K562 (cell line): ENCODE results near the gene SHISA4. TPM values are rescaled to one million over a fixed set of nuclear protein-coding genes. Genes with fewer than 3 reads are reported as not detected.

Experiments
- ATF1 ChIP-seq, 2 experiments: fragments of 450-650 bp in 1 of 2; IDR thresholded peaks; 2 replicates each; pipeline ENCODE4 v1.6.1; 2016; ENCODE audit warnings: missing compliant biosample characterization in 1 of 2, missing genetic modification characterization in 1 of 2
- CBFB ChIP-seq: sonication (generic); formaldehyde crosslinking; IDR thresholded peaks from 2 replicates; pipeline ENCODE4 v1.4.0; 2020; ENCODE audit warnings: mild to moderate bottlenecking, missing genetic modification reagents
- CC2D1A ChIP-seq: fragments of 450-650 bp; IDR thresholded peaks from 2 replicates; pipeline ENCODE4 v1.6.1; 2017; ENCODE audit warnings: mild to moderate bottlenecking
- CGGBP1 ChIP-seq: fragments of 250-450 bp; sonication (Bioruptor Pico); IDR thresholded peaks from 2 replicates; pipeline ENCODE4 v1.9.0; 2021; ENCODE audit warnings: mild to moderate bottlenecking
- CHCHD3 ChIP-seq: fragments of 250-450 bp; sonication (Bioruptor Pico); IDR thresholded peaks from 2 replicates; pipeline ENCODE4 v2.1.2; 2022; ENCODE audit warnings: mild to moderate bottlenecking
- CREB3 ChIP-seq: fragments of 450-650 bp; conservative IDR thresholded peaks from 2 replicates; pipeline ENCODE4 v1.6.1; 2016; ENCODE audit warnings: missing genetic modification characterization, low read depth, mild to moderate bottlenecking, missing compliant biosample characterization, moderate library complexity
- DACH1 ChIP-seq: fragments of 450-650 bp; IDR thresholded peaks from 2 replicates; pipeline ENCODE4 v1.6.1; 2018; ENCODE audit not compliant: partially characterized antibody
- E2F8 ChIP-seq: fragments of 450-650 bp; IDR thresholded peaks from 2 replicates; pipeline ENCODE4 v1.7.1; 2018; ENCODE audit warnings: mild to moderate bottlenecking, low read depth; ENCODE audit not compliant: partially characterized antibody
- ELF2 ChIP-seq: fragments of 250-450 bp; sonication (Bioruptor Pico); IDR thresholded peaks from 2 replicates; pipeline ENCODE4 v1.5.0; 2021; ENCODE audit warnings: mild to moderate bottlenecking
- GABPB2 ChIP-seq: fragments of 250-450 bp; sonication (Bioruptor Pico); conservative IDR thresholded peaks from 2 replicates; pipeline ENCODE4 v1.5.1; 2021; ENCODE audit warnings: mild to moderate bottlenecking
- LEF1 ChIP-seq: fragments of 450-650 bp; IDR thresholded peaks from 2 replicates; pipeline ENCODE4 v1.6.1; 2016; ENCODE audit warnings: mild to moderate bottlenecking
- MCM3 ChIP-seq: fragments of 450-650 bp; IDR thresholded peaks from 2 replicates; pipeline ENCODE4 v1.6.1; 2016
- MEF2D ChIP-seq: conservative IDR thresholded peaks from 2 replicates; pipeline ENCODE4 v1.6.1; 2016; ENCODE audit warnings: low read depth, missing genetic modification characterization, missing compliant biosample characterization
- MYC ChIP-seq, 2 experiments: fragments of 250-450 bp in 1 of 2; sonication (Bioruptor Pico) in 1 of 2; IDR thresholded peaks; 2 replicates each; pipeline versions ENCODE4 v1.5.1 to v1.6.1; 2012 to 2021; ENCODE audit warnings: low read depth in 2 of 2, borderline replicate concordance in 1 of 2, improper control_type of control experiment in 1 of 2, low read length in 1 of 2, mild to moderate bottlenecking in 1 of 2, moderate library complexity in 1 of 2
- NFIX ChIP-seq: fragments of 250-450 bp; sonication (Bioruptor Pico); IDR thresholded peaks from 2 replicates; pipeline ENCODE4 v1.4.0; 2020; ENCODE audit warnings: low read depth, mild to moderate bottlenecking, moderate library complexity
- PREB ChIP-seq: sonication (generic); formaldehyde crosslinking; IDR thresholded peaks from 2 replicates; pipeline ENCODE4 v1.8.1; 2023; ENCODE audit warnings: mild to moderate bottlenecking, missing genetic modification reagents
- SP1 ChIP-seq: sonication (generic); formaldehyde crosslinking; IDR thresholded peaks from 2 replicates; pipeline ENCODE4 v1.8.1; 2022; ENCODE audit warnings: mild to moderate bottlenecking, missing genetic modification reagents
- ZBTB2 ChIP-seq: fragments of 450-650 bp; IDR thresholded peaks from 2 replicates; pipeline ENCODE4 v1.6.1; 2016; ENCODE audit warnings: antibody characterized with exemption
- ZNF217 ChIP-seq: sonication (generic); formaldehyde crosslinking; IDR thresholded peaks from 2 replicates; pipeline ENCODE4 v1.8.0; 2022; ENCODE audit warnings: mild to moderate bottlenecking, missing genetic modification reagents
- ZNF280A ChIP-seq: fragments of 450-650 bp; IDR thresholded peaks from 2 replicates; pipeline ENCODE4 v1.6.1; 2018; ENCODE audit warnings: mild to moderate bottlenecking, low read depth; ENCODE audit not compliant: partially characterized antibody
- ZNF785 ChIP-seq: fragments of 250-450 bp; sonication (Bioruptor Pico); IDR thresholded peaks from 2 replicates; pipeline ENCODE4 v1.4.0; 2020; ENCODE audit warnings: mild to moderate bottlenecking
- polyA plus RNA-seq, 8 experiments: library from polyadenylated mRNA; depleted of rRNA in 4 of 8; stranded (reverse) in 5 of 8; unstranded in 3 of 8; fragments of >200 nt; fragmentation: Nextera tagmentation in 2 of 8; fragmentation: Illumina TruSeq in 1 of 8; extraction: Ambion mirVana in 2 of 8; extraction: Trizol in 1 of 8; gene quantifications; 2 replicates each; pipeline versions ENCODE4 v1.2.1 to v1.2.3, GENCODE V29; 2011 to 2014; ENCODE audit warnings: inconsistent platforms in 1 of 8, missing spikeins in 1 of 8
- total RNA-seq, 7 experiments: library from RNA; depleted of rRNA in 6 of 7; stranded (reverse); fragments of >200 nt in 6 of 7; fragmentation: Illumina TruSeq in 2 of 7; extraction: Trizol in 2 of 7; gene quantifications; 2 replicates each; pipeline versions ENCODE4 v1.2.1 to v1.2.3, GENCODE V29; 2011 to 2021; ENCODE audit warnings: low replicate concordance in 1 of 7

SHISA4 gene
- total and polyA plus RNA-seq, 9 of the 15 experiments (the other 6 are each of a cell fraction or from before 2014, with no cell fraction given): 0.15 to 0.95 (median 0.68) TPM; not detected in 2

- TF ChIP-seq DACH1 (no peak), CREB3 (no peak), ATF1 (CRISPR knock-in tag; IDR thresholded peaks at IDR 0.05) (no peak), ATF1 (tag; IDR thresholded peaks at IDR 0.05) (no peak), SP1 (CRISPR knock-in tag) (no peak), ZBTB2 (no peak), CHCHD3 (CRISPR knock-in tag) (no peak), ELF2 (CRISPR knock-in tag) (no peak), ZNF217 (CRISPR knock-in tag) (no peak), MCM3 (no peak), MYC (IDR thresholded peaks at IDR 0.05; ENCODE audit: low read depth, low read length) (no peak), MYC (CRISPR knock-in tag; IDR thresholded peaks at IDR 0.05; ENCODE audit: borderline replicate concordance, low read depth) (no peak), CC2D1A (no peak; the same call in 1 of the 2 replicates), GABPB2 (CRISPR knock-in tag) (no peak), CGGBP1 (CRISPR knock-in tag) (no peak), E2F8 (no peak), PREB (CRISPR knock-in tag) (no peak), CBFB (no peak), ZNF785 (CRISPR knock-in tag) (no peak), LEF1 (no peak), ZNF280A (no peak), MEF2D (tag) (no peak; the same call in 1 of the 2 replicates), NFIX (CRISPR knock-in tag) (peak; percentile 48; the same call in 1 of the 2 replicates)
These were observed 28.1 kb downstream of the SHISA4 start (continued) for GRCh38 chr1:201916649-201917249.
